GM08714 (cell line): ENCODE data around the gene NUDT8.

Experiments used
- H3K4me3 ChIP-seq: fragments of 200-500 bp; sonication (Bioruptor generic); 2 replicates; pipeline ENCODE4 v1.5.1; 2014; ENCODE audit warnings: mild to moderate bottlenecking, low read length, inconsistent platforms
- ZNF274 ChIP-seq: IDR thresholded peaks from 2 replicates; pipeline ENCODE4 v1.6.1; 2012; ENCODE audit warnings: mild to moderate bottlenecking, low read depth, low read length

Gene NUDT8

DNA sequence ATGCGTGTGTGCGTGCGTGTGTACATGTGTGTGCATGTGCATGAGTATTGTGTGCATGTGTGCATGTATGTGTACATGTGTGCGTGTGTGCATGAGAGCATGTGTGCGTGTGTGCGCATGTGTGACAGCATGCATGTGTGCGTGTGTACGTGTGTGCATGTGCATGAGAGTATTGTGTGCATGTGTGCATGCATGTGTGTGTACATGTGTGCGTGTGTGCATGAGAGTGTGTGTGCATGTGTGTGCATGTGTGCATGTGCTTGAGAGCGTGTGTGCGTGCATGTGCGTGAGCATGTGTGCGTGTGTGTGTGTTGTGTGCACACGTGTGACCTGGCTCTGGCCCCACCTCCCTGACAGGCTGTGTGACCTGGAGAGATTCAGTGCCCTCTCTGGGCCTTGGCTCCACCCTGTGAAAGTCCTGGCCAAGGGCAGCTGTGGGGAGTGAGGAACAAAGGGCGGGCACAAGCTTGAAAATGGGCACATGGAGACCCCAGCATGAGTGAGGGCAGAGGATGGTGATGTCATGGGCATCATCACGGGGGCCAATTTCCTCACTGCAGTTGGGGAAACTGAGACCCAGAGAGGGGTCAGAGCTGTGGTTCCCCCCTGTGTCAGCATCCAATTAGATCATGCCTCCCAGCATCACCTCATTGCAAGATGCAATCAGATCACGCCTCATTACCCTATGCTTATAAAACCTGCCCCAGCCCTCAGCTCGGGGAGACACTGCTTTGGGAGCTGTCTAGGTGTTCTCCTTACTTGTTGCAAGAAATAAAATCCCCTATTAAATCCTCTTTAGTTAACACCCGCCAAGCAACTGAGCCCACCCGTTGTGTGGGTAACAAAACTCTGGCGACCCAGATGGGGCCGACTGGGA is 20.1 kb upstream of the NUDT8 start:
- H3K4me3 ChIP-seq, result no peak overlapping the region
- TF ChIP-seq ZNF274, result no peak

DNA sequence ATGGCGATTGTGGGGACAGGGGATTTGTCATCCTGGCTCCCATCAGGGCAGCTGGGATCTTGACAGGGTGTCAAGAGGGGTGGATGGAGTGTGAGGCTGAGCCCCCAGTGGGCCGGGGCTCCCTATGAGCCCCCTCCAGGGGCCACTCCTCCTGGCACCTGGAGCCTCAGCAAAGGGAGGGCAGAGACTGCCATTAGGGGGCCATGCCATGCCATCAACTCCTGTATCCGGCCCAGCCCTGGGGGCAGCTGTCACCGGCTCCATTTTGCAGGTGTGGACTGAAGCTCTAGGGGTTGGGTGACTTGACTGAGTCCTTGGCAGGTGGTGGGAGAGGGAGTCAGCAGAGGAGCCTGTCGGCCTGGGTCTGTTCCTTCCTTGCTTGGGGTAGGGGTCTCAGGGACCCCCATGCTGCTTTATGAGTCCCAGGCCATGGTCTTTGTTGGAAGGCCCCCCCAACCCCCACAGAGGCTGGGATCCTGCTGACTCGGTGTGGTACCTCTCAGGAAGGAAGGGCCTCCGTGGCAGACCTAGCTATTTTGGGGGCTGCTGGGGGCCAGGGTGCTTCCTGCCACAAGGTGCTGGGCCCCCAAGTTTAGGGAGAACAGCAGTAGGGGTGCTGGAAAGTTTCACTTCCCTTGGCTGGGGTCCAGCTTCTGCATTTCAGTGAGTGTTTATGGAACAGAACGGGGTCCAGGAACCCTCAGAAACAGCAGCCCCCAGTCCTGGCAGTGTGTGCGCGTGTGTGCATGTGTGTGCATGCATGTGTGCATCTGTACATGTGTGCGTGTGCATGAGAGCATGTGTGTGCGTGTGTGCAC is 19.3 kb upstream of the NUDT8 start:
- no peak for TF ChIP-seq ZNF274
- no peak overlapping the region; the same call in 1 of the 2 replicates for H3K4me3 ChIP-seq

DNA sequence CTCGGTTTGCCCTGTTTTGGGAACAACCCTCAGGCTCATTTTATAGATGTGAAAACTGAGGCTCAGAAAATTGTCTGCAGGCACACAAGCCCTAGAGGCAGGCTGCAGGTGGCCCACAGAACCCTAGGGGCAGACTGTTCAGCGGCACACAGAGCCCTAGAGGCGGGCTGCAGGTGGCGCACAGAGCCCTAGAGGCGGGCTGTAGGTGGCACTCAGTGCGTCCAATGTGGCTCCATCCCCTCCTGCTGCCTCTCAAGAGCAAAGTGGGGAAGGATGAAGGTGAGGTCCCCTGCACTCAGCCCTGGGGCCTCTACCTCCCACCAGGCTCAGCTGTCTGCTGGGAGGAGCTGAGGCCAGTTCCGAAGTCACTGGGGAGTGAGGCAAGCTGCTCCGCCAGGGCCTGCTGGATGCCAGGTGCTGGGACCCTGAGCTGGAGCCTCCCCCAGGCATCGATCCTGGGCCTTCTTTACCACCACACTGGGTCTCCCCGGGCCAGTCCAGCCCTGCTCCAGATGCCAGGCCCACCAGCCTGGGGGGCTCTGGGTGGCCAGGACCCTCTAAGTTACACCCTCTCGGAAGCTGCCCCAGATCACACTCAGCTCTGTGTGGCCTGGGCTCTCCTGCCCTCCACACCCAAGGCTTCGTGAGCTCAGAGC is 18.5 kb upstream of the NUDT8 start:
- no peak for TF ChIP-seq ZNF274
- H3K4me3 ChIP-seq, result no peak overlapping the region

DNA sequence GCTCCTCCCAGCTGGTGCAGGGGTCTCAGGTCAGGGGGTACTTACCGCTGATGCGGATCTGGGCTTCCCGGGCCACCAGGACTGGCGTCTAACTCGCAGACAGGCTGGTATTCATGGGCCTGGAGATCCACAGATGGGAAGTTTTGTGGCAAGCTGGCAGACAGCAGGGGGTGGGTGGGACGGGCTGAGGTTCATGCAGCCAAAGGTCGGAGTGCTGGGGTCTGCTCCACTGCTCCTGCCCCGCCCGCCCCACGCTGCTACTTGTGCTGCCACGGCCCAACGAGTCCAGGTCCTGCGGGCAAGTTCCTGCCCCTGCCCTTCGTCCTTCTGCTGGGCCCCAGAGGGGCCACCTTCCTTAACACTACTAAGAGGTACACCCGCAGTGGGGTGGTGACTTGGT is 17.7 kb upstream of the NUDT8 start:
- no peak for TF ChIP-seq ZNF274
- no peak overlapping the region for H3K4me3 ChIP-seq

DNA sequence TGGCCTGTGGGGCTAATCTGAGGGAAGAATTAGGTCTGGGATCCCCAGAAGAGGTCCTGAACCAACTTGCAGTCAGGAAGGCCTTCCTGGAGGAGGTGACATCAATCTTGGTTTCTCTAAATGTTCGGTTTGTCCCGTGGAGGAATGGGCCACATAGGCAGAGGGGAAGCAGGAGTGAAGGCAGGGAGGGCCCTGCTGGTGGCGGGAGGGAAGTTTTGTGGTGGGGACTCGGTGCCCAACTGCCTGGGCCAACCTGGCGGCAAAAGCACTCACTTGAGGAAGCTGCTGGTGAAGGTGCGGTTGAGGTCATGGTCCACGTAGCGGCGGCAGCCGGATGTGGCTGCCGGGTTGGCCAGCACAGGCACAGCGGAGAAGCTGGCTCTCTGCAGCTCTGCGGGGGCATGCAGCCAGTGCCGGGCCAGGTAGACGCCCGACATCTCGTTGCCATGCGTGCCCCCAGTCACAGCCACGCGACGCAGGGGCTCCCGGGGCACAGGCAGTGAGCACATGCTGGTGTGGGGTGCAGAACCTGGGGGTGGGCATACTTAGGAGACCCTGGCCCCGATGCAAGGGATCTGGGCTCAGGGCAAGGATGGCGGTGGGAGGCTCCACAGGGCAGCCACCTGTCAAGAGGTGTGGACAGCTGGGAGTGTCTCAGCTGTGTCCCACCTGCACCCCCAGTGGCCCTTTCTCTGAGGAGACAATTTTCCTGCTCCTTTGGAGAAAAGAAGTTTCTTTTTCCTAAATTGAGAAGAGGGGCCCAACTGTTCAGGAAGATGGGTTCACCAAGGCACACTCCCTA is 17.0 kb upstream of the NUDT8 start:
- no peak for TF ChIP-seq ZNF274
- no peak overlapping the region for H3K4me3 ChIP-seq

DNA sequence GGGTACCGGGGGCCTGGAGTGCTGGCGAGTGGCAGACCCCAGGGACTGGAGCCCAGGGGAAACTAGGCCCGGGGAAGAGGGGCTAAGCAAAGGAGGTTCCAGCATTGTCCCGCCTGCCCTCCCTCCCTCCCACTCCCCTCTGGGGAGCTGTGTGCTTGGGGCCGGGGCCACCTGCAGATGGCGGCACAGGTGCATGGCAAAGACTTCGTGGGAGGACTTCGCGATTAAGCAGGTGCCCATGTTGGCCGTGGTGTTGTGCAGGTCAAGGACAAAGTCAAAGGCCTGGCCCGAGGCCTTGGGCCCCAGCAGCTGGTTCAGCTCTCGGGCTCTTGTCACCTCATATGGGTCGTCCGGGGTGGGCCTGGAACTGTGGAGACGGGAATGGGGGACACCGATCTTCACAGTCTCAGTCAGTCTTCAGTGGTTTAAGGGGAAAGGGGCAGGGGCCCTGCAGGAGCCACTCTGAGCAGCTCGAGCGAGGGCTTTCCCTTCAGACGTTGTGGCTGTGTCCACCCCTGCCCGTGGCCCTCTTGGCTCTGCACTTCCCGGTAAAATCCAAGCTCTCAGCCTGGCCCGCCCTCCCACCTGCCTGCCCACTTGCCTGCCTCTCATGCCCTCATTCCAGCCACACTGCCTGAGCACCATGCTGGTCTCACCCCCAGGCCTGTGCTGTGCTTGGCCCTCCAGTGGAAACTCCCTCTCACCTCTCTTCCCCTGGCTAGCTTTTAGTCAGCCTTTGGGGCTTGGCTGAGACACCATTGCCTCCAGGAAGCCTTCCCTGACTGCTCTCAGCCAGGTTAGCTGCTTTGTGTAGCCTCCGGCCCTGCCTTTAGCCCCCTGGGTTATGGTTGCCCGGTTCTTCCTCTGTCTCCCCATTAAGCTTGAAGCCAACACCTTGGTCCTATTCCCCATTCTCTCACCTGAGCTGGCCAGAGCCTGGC is 16.1 kb upstream of the NUDT8 start:
- TF ChIP-seq ZNF274, result no peak

DNA sequence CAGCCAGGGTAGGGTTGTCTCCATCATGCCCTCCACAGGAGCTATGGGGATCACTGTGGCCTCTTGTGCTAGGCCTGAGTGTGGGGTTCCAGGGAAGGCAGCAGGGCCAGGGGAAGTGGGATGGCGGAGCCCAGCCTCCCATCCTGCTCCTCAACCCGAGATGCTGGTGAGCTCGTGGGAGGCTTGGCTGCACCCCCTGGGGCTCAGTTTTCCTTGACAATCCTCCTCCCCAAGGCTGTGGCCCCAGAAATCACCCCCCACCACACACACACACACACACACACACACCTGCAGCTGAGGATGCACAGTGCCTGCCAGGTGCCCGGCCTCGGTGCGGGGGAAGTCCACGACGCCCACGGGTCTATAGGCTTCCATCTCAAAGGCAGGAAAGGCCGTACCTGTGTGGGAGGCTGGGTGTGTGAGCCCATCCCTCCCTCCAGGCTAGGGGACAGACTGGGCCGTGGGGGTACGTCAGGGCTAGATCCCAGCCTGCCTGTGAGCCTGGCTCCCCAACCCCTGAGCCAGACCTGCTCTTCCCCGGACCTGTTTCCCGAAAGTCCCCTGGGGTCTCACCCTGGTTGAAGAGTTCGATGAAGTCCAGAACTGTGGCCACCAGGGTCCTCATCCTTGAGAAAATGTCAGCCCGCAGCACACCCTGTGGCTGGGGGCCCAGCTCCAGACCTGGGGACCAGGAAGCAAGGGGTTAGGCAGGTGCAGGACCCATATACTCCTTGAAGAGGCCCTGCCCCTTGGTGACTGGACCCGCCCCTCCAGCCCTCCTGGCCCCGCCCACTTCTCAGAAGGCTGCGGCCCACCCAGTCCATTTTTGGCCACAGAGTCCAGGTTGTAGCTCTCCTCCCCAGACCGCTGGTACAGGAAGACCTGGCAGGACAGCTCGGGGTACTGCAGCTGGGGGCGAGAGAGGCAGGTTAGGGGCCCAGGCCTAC is 15.0 kb upstream of the NUDT8 start:
- H3K4me3 ChIP-seq, result no peak overlapping the region
- no peak for TF ChIP-seq ZNF274

More for the DNA sequence above, 16.1 kb upstream of the NUDT8 start:
- no peak overlapping the region for H3K4me3 ChIP-seq

DNA sequence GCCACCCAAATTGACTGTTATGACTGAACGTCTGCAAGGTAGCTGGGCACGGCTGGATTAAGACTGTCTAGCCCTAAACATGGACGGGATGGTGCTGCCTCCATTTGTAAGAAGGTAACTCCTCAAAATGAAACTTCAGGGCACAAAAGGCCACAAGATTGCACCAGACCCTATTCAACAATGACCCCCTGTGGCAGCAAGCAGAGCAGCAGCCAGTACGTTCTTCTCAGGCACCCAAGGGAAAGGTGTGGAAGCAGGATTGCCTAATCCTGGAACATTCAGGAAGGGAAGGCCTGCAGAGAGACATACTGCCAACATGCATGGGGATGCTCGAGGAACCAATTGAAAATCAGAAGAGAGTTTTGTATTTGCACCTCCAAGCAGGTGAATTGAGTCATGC is 14.3 kb upstream of the NUDT8 start:
- no peak overlapping the region for H3K4me3 ChIP-seq
- TF ChIP-seq ZNF274, result no peak

DNA sequence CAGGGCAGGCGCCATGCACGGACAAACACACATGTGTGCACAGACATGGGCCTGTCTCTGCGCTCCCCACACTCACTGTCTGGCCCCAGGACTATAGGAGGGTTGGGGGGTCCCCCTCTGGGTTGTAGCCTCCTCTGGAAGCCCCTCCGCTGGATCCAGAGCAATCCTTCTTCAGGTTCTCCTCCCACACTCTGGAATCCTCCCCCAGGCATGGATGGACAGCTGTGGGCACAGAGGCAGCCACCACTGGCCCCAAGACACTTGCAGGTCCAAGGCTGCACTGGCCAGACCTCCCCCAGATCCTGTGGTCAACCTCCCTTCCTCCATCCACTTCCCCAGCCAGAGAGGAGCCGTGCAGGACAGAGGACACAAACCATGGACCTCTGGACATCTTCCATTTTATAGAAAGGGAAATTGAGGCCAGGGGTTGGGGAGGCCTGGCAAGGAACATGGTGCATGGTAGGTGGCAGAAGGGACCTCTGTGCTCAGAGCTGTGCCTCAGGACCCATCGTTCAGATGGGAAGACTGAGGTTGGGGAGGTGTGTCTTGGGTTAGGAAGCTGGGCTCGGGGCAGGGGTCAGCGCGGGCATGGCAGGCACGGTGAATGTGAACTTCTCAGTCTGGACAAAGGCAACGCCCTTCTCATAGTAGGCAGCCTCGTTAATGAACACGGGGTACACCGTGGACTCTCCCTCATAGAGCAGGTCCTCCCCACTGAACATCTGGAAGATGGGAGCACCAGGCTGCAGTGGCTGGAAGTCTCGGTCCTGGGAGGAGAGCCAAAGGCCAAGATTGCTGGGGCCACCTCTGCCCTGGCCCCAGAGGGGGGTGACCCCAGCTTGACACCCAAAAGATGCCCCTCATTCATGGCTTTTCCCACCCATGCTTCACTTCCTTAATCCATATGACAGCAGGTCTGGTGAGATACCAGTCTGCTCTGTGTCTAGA is 12.7 kb upstream of the NUDT8 start:
- TF ChIP-seq ZNF274, result no peak
- H3K4me3 ChIP-seq, result no peak overlapping the region

DNA sequence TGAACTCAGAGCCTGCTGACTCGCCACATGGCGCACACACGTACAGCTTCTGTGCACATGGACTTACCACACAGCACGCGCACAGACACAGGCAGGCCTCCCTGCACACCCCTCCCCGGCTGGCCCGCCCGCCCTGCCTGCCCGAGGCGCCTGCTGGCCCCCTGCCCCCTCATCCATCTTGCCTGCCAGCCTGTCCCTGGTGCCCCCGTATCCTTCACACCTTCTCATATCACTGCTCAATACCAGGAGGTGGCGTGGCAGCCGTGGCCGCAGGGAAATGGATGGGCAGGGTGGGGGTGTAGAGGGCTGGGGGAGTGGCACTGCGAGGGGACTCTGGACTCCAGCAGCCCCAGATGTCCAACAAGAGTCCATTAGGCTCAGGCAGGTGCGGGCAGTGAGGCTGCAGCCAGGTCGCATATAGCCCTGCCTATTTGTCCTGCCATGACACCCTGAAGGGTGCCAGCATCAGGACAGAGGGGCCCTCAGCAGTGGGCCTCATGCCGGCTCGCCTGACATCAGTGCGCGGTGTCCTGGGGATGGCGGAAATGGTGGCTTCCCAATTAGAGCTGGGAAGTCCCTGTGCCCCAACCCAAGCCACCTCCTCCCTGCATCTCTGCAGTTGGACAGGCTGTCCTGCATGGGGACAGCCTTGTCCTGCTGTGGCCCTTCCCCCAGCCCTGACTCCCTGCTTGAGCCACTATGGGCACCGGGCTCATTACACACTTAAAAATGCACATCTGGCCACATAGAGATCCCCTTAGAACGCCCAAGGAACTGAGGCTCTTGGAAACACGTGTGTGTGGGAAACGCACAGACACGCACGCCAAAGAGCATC is 11.8 kb upstream of the NUDT8 start:
- TF ChIP-seq ZNF274, result no peak
- H3K4me3 ChIP-seq, result no peak overlapping the region
